NCI-H1092 (cell line): ENCODE measurements around the gene LANCL1.
"Not testable (repeated sequence)": the region's sequence is repeated elsewhere in the genome, so short reads cannot be mapped to it uniquely, and the experiment has no call there.

ENCODE experiments used
- DNase-seq: peaks from one replicate; lab custom pipeline; 2025; lab: John Stamatoyannopoulos, UW

The LANCL1 gene

DNA sequence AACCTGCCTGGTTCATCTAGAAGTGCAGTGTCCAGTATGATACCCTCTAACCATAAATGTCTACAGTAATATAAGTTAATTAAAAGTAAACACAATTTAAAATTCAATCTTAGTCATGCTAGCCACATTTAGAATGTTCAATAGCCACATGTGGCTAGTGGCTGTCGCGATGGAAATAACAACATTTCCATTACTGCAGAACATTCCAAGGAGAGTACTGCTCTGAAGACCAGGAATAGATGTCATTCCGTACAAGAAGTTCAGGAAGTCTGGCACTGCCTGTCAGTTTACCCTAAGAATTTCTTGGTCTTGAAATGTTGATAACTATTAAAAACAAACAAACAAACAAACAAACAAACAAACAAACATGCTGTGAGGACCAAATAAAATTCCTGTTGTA is 17.2 kb downstream of the LANCL1 start:
- DNase-seq = no peak

DNA sequence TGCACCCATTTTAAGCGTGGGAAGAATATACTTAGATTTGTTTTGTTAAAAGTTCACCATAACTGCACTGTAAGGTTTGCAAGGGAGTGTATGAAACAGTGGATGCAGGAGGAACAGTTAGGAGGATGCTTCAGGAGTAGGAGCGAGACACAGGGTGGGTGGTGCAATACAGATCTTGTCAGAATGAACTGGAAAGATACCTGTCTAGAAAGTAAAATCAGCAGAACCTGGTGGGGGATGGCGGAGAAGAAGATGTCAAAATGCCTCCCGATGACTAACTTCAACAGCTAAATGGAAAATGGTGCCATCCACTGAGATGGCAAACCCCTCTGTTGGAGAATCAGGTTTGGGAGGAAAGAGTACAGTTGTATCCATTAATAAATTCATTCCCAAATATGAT is 18.2 kb downstream of the LANCL1 start:
- no peak for DNase-seq

DNA sequence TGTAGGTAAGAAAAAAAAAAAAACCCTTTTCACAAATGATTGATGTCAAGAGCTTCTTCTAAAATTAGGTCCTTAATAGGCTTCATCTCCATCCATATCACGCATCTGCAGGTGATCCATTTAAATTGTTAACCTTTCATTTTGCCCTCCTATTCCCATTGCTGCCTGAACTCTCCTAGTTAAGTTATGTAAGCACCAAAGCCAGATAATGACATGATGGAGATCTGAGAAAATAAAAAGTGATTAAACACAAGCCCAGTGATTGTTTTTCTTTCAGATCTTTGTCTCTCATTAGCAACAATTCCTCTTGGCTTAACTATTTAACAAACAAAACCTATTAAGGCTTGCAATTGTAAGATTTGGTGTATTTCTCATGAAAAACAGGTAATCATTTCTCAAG is 20.0 kb downstream of the LANCL1 start:
- no peak for DNase-seq

DNA sequence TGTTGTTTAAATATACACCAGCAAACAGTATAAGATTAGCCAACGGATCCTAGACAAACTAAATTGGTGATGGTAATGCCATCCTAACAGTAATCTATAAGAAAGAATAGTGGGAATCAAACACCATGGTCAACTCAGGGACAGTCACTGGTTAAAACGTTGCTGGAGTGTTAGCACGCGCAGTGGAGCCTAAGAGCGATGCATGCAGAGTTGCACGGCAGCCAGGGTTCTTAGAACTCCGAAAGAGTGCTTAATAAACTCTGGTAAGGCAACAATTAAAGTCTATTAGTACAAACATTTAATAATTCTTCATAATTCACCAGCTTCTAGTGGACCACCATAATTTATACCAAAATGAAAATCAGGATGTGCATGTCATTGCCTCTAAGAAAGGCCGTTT is 22.2 kb downstream of the LANCL1 start:
- no peak for DNase-seq

DNA sequence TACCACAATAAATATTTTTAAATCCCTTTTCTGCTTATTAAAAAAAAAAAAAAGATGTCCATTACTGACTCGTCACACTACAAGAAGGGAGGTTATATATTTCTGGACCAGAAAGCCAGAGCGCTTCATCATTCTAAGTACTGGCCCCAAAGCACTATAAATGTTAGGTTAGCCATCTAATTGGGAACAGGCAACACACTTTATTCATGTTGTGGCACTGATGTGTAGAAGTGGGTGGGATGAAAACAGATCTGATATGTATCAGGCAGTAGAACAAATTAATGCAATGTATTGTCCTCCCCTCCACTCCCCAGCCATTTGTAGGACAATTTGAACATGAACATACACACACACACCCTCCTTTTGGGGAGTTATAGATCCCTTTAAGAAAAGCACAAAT is 24.4 kb downstream of the LANCL1 start:
- no peak for DNase-seq

DNA sequence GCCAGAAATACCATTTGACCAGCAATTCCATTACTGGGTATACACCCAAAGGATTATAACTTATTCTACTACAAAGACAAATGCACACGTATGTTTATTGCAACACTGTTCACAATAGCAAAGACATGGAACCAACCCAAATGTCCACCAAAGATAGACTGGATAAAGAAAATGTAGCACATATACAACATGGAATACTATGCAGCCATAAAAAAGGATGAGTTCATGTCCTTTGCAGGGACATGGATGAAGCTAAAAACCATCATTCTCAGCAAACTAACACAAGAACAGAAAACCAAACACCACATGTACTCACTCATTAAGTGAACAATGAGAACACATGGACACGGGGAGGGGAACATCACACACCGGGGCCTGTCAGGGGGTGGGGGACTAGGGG is 25.6 kb downstream of the LANCL1 start:
- DNase-seq = not testable (repeated sequence)

DNA sequence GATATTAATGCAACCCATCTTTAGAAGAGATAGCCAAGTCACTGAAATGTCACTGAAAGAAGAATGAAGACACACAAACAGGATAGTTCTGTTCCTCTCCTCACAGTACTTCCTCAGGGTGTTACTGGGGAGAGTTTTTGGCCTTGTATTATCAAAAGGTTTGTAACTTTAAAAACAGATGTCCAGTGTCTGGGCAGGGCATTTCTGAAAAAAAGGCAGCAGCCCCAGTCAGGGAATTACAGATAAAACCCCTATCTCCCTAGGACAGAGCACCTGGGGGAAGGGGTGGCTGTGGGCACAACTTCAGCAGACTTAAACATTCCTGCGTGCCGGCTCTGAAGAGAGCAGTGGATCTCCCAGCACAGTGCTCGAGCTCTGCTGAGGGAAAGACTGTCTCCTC is 30.8 kb downstream of the LANCL1 start:
- DNase-seq = no peak

DNA sequence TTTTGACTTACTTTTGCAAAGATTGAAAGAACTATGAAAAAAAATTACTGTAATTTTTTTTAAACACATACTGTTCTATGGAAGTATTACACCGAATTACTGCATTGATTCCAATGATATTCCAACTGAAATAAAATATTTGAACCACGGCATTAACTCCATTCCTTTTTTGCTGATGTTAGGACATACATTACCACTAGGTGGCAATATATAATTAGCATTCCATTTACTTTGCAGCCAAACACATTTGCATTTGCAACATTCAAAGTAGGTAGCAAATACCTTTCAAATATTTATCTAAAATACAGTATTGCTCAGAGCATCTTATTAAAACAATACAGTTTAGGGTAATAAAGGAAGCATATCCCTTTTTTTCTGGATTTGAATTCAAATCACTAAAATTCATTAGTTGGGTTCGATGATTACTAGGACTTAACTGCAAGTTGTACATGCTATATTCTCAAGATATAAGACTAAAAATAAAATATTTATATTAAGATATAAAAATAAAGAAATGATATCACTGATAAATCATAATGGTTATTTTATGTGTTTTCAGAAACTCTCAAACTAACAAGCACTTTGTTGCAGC is 31.3 kb downstream of the LANCL1 start:
- DNase-seq = no peak

DNA sequence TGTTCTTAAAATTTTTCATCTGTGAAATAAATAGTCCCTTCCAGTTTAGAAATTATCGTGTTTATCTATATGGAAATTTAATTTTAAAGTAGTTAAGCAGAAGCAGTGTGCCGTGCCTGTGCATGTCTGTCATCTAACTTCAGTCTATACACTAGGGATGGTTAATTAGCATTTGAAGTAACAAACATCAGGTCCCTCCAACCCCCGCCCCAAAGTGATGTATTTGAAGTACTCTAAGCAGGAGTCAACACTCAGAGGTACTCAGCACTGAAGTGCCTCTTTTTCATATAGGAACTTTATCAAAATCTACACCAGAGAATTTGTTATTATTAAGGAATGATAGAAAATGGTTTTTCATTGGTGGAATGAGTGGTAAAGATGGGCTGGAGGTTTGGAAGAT is 33.0 kb downstream of the LANCL1 start:
- no peak for DNase-seq

DNA sequence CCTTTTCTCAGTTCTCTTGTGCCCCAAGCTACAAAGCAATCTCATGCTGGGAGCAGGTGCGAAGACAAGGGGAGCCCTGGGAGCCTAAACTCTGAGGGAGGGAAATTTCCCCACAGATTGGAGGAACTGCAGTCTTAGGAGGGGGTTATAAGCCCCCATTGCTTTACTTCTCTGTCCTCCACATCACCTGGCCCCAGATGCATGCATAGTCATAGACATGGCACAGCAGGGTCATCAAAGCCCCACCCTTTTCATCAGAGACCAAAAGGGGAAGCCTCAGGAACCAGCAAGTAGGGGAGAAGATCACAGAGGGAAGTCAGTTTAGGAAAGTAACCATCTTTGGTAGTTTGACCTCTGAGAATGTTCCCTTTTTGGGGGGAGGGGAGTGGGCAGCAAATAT is 33.7 kb downstream of the LANCL1 start:
- no peak for DNase-seq

DNA sequence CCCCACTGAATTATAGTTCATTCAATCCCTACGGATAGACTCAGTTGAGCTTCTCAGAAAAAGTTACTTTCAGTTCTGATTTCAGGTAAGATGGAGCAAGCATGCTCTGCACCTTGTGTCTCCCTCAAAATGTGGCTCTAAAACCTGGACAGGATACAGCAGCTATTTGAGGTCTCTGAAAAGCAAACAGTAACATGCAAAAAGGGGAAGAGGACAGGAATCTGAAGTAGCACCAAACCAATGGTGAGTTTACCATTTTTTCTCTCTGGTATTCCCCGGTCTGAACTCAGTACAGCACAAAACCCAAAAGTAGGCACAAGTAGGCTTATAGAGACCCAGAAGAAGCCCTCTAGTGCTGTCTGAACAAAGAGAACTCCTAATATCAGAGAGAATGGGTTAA is 34.1 kb downstream of the LANCL1 start:
- no peak for DNase-seq

DNA sequence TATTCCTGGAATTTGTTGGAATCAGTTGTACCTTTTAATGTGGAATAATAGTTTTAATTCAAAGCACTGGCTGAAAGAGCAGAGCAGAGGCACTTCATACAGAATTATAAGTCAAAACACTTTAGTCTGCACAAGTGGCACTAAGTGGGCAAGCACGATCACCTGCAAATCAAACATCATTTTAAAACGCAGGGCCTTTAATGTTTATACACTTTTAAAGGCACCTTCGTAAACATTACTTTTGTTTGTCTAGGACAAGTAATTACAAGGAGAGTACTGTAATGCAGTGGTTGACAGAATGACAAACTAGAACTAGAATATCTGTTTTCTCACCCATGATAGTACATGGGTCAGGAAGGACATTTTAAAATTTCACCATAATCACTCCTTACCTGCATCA is 36.4 kb downstream of the LANCL1 start:
- no peak for DNase-seq

DNA sequence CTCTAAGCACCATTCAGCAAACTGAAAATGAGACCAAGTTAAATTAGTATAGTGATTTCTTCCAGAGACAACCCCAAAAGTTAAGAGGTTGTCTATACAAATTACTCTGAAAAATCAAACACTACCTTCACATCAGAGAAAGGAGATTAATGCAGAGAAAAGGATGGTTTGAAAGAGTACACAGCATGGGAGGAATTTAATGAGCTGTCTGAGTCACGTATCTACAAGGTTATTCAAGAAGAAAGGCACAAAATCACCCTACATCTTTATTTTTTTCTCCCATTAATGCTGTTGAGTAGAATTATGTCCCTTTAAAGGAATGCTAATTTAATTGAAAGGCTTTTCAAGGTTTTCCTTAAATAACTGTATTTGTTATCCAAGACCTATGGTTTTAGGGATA is 41.1 kb downstream of the LANCL1 start:
- no peak for DNase-seq

DNA sequence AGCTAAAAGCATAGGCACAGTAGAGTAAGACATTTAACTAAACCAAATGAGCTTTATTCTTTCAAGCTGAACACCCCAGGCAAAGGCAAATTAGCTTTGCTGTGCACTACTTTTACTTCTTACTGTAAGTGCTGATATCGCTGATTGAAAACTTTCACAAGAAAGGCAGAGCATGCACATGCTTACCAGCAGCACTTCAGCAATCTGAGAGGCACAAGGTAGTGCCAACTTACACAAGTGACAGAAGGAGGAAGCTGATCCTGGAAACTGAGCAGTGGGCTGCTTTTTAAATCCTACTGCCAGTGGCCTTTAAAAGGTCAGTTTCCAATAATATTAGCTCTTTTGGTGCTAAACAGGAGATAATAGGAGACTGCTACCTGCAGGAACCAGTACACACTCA is 43.9 kb downstream of the LANCL1 start:
- DNase-seq = no peak

DNA sequence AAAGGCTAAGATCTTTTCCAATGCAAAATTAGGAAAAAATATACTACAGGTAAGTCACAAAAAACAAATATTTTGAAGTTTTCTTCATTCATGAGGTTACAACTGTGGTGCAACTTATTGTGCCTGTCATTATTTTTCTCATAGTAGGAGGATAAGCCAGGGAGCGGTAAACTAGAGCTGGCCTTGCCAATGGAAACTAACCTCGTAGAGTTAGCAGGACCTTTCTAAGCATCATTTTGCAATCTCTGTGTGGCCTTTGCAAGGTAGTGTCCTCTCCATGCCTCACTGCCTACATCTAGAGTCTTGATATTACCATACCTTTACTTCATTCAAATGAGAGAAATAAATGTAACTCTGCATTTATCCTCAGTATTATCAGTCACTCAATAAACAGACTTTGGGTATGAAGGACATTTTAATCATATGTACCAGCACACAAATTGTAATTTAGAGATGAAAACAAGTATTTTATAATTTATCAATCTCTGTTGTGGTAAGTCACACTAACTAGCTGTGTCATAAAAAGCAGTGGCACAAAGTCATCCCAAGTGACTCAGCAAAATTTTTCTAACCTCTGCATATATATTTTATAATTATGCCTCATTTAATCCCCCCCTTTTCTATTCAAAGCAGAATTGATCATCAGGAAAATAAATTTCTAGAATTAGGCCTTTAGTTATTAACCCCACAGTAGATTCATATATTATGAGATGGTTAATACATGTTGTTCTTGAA is 47.0 kb downstream of the LANCL1 start:
- DNase-seq = no peak

DNA sequence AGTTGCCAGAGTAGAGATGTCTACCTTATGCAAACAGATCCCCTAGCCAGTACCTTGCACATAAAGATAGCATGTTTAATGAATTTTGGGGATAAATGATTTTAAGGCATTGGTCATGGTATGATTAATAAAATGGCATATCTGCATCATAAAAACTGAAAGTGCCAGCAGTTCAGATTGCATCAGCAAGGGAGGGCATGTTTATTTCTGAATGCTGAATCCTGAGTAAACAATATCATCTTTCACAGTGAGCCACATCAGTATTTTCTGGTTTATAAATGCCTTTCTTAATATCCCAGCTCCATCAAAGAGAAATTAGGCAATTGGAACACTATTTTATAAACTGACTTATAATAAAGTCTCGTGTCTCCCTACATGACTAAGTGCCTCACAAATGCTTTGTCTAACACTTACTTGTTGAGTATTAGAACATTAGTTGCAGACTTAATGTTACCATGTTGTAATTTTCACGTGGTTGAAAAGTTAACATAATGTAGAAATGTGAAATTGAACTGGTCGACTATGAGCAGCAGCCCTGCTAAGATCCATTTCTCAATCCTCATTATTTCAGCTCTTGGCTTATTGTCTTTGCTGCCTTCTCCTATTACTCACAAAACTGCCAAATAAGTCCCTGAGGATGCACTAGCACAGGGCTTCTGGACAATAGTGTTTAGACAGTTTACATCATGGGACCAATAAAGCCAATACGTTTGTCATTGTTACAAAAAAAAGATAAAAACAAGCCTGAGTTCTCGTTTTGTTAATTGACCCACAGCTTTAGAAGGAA is 48.0 kb downstream of the LANCL1 start:
- no peak for DNase-seq

DNA sequence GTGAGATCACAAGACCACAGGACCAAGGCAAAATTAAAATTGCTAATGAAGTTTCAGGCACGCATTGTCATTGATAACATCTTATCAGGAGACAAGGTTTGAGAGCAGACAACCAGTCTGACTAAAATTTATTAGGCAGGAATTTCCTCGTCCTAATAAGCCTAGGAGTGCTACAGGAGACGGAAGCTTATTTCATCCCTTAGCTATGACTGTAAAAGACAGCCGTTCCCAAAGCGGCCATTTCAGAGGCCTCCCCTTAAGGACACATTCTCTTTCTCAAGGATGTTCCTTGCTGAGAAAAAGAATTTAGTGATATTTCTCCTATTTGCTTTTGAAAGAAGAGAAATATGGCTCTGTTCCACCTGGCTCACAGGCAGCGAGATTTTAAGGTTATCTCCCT is 49.2 kb downstream of the LANCL1 start:
- not testable (repeated sequence) for DNase-seq

DNA sequence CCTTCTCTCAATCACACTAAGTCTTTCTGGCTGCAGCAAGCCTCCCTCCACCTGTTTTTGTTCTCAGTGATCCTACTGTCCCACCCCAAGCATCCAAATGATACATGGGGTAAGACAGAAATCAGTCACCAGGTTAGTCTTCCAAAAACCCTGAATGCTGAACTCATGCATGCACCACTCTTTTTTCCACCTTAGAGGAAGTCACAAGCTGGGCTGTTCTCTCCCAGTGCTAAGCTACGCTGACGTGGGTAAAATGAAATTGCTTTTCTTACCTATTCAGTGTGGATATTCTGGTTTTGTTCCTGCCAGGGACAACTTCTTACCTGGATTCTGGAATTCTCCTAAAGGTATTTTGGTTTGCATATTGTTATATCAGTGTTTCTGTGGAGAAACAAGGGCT is 54.2 kb downstream of the LANCL1 start:
- DNase-seq = no peak

DNA sequence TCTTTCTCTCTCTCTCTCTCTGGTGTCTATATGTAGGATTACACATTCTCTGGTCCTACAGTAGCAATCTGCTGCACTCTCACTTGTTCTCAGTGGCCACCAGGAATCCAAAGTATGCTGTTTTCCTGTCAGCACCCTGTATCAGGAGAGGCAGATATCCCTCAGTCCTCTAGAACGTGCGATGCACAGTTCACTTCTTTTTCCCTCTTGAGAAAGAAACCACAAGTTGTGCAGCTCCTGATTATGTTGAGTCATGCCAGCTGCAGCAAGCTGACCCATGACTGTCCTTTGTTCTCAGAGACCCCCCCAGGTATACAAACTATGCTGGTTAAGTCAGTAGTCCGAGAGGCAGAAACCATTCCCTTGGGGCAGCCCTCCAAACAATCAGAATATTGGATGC is 54.6 kb downstream of the LANCL1 start:
- no peak for DNase-seq

DNA sequence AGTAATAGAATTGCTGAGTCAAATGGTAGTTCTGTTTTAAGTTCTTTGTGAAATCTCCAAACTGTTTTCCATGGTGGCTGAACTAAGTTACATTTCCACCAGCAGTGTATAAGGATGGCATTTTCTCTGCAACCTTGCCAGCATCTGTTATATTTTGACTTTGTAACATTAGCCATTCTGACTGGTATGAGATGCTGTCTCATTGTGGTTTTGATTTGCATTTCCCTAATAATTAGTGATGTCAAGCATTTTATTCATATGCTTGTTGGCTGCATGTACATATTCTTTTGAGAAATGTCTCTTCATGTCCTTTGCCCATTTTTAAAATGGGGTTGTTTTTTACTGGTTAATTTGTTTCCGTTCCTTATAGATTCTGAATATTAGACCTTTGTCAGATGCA is 63.9 kb downstream of the LANCL1 start:
- DNase-seq = no peak

DNA sequence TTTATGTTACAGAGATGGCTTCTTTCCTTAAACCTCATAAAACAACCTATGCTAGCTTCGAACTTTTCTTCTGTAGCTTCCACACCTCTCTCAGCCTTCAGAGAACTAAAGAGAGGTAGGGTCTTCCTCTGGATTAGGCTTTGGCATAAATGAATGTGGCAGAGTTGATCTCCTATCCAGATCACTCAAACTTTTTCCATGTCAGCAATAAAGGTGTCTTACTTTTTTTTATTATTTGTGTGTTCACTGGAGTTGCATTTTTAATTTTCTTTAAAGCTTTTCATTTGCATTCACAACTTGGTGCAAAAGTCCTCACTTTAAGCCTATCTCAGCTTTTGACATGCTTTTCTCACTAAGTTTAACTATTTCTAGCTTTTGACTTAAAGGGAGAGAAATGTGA is 66.0 kb downstream of the LANCL1 start:
- no peak for DNase-seq

DNA sequence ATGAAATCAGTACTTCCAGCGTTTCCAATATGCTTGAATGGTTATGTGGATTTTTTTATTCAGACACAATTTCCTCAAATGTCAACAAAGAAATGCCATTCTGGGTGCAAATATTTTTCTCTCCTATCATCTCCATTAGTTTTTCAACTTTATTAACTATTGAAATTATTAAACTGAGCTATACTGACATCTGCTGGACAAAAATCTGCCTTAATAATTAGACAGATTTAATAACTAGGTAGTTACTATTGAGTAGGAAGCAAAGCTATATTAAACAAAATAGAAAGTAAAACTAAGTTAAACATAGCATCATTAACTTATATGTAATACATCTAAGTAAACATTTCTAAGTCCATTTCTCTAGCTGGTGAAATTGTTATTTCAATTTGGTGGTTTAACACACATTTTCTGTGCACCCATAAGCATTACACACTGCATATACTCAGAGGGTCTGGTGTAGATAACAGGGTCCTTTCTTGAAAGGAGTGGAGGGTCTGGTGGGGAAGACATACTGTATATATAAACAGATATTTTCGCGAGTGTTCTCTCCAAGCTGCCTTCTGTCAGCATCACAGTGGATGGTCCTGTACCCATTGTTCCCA is 77.0 kb downstream of the LANCL1 start:
- DNase-seq = no peak

DNA sequence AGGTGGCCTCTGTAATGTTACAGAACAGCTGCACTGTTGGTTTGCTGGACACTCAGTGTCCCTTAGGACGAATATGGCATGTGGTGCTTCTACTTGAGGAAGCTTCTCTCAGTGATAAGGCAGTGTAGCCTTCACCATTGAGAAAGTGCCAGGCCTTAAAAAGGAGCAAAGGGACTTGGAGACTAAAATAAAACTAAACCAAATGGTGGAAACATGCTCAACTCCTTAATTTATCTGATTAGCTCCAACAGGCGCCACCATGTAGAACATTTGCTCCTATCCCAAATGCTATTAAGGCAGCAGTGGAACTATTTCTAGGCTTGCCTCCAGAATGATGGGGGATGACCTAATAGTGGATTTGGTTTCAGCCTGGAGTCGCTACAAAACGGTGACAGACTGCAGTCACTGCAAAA is 84.1 kb downstream of the LANCL1 start:
- DNase-seq = no peak
